HG02642 (cell line): ENCODE results near the gene RANBP3L.
"Not testable (repeated sequence)": the region's sequence is repeated elsewhere in the genome, so short reads cannot be mapped to it uniquely, and the experiment has no call there.

Experiments used
- ATAC-seq: cut with Tn5 transposase; IDR thresholded peaks from one replicate; pipeline ENCODE4 v1.9.1; 2021; ENCODE audit warnings: mild to moderate bottlenecking; ENCODE audit not compliant: unreplicated experiment, poor library complexity

RANBP3L gene

GRCh38 chr5:36215910-36216309, 85.8 kb downstream of the RANBP3L start:
- ATAC-seq, result no peak

- ATAC-seq, result no peak
Measured at GRCh38 chr5:36214436-36214835, 87.3 kb downstream of the RANBP3L start.

GRCh38 chr5:36209664-36210063, 92.0 kb downstream of the RANBP3L start:
- no peak for ATAC-seq

- no peak for ATAC-seq
Measured at GRCh38 chr5:36208786-36209185, 92.9 kb downstream of the RANBP3L start.

GRCh38 chr5:36206913-36207312, 94.8 kb downstream of the RANBP3L start:
- ATAC-seq, result no peak

GRCh38 chr5:36205329-36205728, 96.4 kb downstream of the RANBP3L start:
- ATAC-seq, result no peak

- ATAC-seq, result no peak
Measured at GRCh38 chr5:36202521-36202961, 99.2 kb downstream of the RANBP3L start.

- no peak for ATAC-seq
Measured at GRCh38 chr5:36200513-36200912, 101.2 kb downstream of the RANBP3L start.

GRCh38 chr5:36199620-36200019, 102.1 kb downstream of the RANBP3L start:
- no peak for ATAC-seq

- not testable (repeated sequence) for ATAC-seq
Measured at GRCh38 chr5:36198783-36199182, 102.9 kb downstream of the RANBP3L start.
